Endothelial cell (in vitro differentiated cells): ENCODE data around the gene FADS3. TPM values are rescaled to one million over a fixed set of nuclear protein-coding genes. Genes with fewer than 3 reads are reported as not detected.

Source experiments
- DNase-seq: peaks from one replicate; pipeline ENCODE4 v3.0.0; 2021; ENCODE audit warnings: low spot score
- H3K27ac Mint-ChIP-seq: one replicate; pipeline ENCODE4 v1.8.0; 2021; ENCODE audit warnings: mixed read lengths, inconsistent platforms; ENCODE audit not compliant: unreplicated experiment
- H3K27me3 Mint-ChIP-seq: one replicate; pipeline ENCODE4 v1.8.0; 2021; ENCODE audit warnings: mild to moderate bottlenecking, moderate library complexity, mixed read lengths, inconsistent platforms; ENCODE audit not compliant: unreplicated experiment
- H3K36me3 Mint-ChIP-seq: one replicate; pipeline ENCODE4 v1.8.0; 2021; ENCODE audit warnings: mild to moderate bottlenecking, low read depth, mixed read lengths, inconsistent platforms; ENCODE audit not compliant: unreplicated experiment
- H3K4me1 Mint-ChIP-seq: one replicate; pipeline ENCODE4 v1.8.0; 2021; ENCODE audit warnings: mild to moderate bottlenecking, mixed read lengths, inconsistent platforms; ENCODE audit not compliant: unreplicated experiment
- H3K4me3 Mint-ChIP-seq: one replicate; pipeline ENCODE4 v1.8.0; 2021; ENCODE audit warnings: mild to moderate bottlenecking, mixed read lengths, inconsistent platforms; ENCODE audit not compliant: unreplicated experiment
- H3K9me3 Mint-ChIP-seq: one replicate; pipeline ENCODE4 v1.8.0; 2021; ENCODE audit warnings: mixed read lengths, inconsistent platforms; ENCODE audit not compliant: unreplicated experiment
- CTCF ChIP-seq: fragments of 200-600 bp; sonication (generic); IDR thresholded peaks from one replicate; pipeline ENCODE4 v1.5.0; 2021; ENCODE audit warnings: antibody characterized with exemption; ENCODE audit not compliant: unreplicated experiment
- total RNA-seq: library from RNA; stranded (reverse); fragmentation: NEBNext Ultra II Directional; extraction: Animal tissue kit (Norgen Biotek cat#: 25700); gene quantifications from one replicate; pipeline ENCODE4 v1.2.1, GENCODE V29; 2021; ENCODE audit not compliant: unreplicated experiment

The FADS3 gene
- total RNA-seq, 1 donor from 2014 or later, result 42.0 TPM

- TF ChIP-seq CTCF, result no peak
- DNase-seq, result no peak
- no peaks in the 10 kb centered on the region for H3K36me3 Mint-ChIP-seq
- H3K4me1 Mint-ChIP-seq, result peaks cover 33% of the 10 kb centered on the region
- no peaks in the 10 kb centered on the region for H3K9me3 Mint-ChIP-seq
- H3K27me3 Mint-ChIP-seq, result peaks cover 6% of the 10 kb centered on the region
- no peak overlapping the region for H3K4me3 Mint-ChIP-seq
- H3K27ac Mint-ChIP-seq, result peak overlapping the region; percentile 43
Observed at GRCh38 chr11:61922539-61922938, 31.2 kb upstream of the FADS3 start.

- H3K36me3 Mint-ChIP-seq, result no peaks in the 10 kb centered on the region
- H3K27me3 Mint-ChIP-seq, result peaks cover 6% of the 10 kb centered on the region
- no peak for DNase-seq
- peak overlapping the region; percentile 58 for H3K27ac Mint-ChIP-seq
- H3K9me3 Mint-ChIP-seq, result no peaks in the 10 kb centered on the region
- TF ChIP-seq CTCF, result no peak
- no peak overlapping the region for H3K4me3 Mint-ChIP-seq
- peaks cover 35% of the 10 kb centered on the region for H3K4me1 Mint-ChIP-seq
Observed at GRCh38 chr11:61921446-61921845, 30.1 kb upstream of the FADS3 start.

- no peaks in the 10 kb centered on the region for H3K36me3 Mint-ChIP-seq
- H3K27ac Mint-ChIP-seq, result no peak overlapping the region
- TF ChIP-seq CTCF, result no peak
- peaks cover 6% of the 10 kb centered on the region for H3K27me3 Mint-ChIP-seq
- H3K4me3 Mint-ChIP-seq, result no peak overlapping the region
- H3K4me1 Mint-ChIP-seq, result peaks cover 36% of the 10 kb centered on the region
- no peaks in the 10 kb centered on the region for H3K9me3 Mint-ChIP-seq
- DNase-seq, result no peak
Observed at GRCh38 chr11:61919705-61920631, 28.6 kb upstream of the FADS3 start.

GRCh38 chr11:61918938-61919704 is 27.8 kb upstream of the FADS3 start:
- no peak for DNase-seq
- TF ChIP-seq CTCF, result no peak
- Mint-ChIP-seq H3K27ac (peak overlapping the region; percentile 19), H3K9me3 (no peaks in the 10 kb centered on the region), H3K4me1 (peaks cover 34% of the 10 kb centered on the region), H3K4me3 (no peak overlapping the region), H3K36me3 (no peaks in the 10 kb centered on the region), H3K27me3 (peaks cover 6% of the 10 kb centered on the region)
